ENCODE results near the gene KNCN.

The KNCN gene

DNA sequence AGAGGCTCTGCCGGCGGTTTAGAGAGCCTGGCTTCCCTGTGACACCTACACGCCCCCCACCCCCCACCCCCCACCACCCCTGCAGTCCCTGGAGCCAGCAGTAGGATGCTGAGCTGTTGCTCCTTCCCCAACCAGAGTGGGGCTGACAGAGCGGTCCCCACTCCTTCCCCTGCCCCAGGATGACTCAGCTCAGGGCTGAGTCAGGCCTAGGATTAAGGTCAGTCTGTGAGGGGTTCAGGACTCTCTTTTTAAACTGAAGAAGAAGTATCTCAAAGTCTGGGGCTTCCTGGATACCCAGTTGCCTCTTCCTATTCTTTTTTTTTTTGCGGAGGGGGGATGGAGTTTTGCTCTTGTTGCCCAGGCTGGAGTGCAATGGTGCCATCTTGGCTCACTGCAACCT is 42.7 kb downstream of the KNCN start:
- Histone ChIP-seq H3K4me3 (ENCODE audit: low read depth, low read length) (no peak overlapping the region), H3K4me1 (ENCODE audit: control insufficient read depth, insufficient read depth, low read length) (no peaks in the 10 kb centered on the region), H3K27ac (ENCODE audit: extremely low read depth, low read depth, low read length) (no peak overlapping the region), H3K36me3 (ENCODE audit: control insufficient read depth in 2 of 2, insufficient read depth in 1 of 2, low read length in 2 of 2) (no peaks in the 10 kb centered on the region), H3K9me3 (ENCODE audit: control insufficient read depth, insufficient read depth, low read depth, low read length) (no peaks in the 10 kb centered on the region)
- ChIA-PET POLR2A (no interaction called here), CTCF (interaction anchor here (0.5 to 1.1 kb wide), 3 partner anchors 11 to 39 kb away, joined by 3 read pairs; no protein-coding TSS in a partner anchor)
- TF ChIP-seq ZFP69B (tag by site-specific recombination; IDR thresholded peaks at IDR 0.05), result 0 out of 2 replicates have a peak, but pooled peaks have one; percentile 37
- TF ChIP-seq ZNF157 (tag by site-specific recombination; IDR thresholded peaks at IDR 0.05), result no peak
- TF ChIP-seq ZFHX2 (tag by site-specific recombination; conservative IDR thresholded peaks at IDR 0.05), result peak; percentile 45
- TF ChIP-seq ZNF391 (tag by site-specific recombination; IDR thresholded peaks at IDR 0.05; ENCODE audit: borderline replicate concordance, low read depth), result no peak
- TF ChIP-seq, protein P1, sequence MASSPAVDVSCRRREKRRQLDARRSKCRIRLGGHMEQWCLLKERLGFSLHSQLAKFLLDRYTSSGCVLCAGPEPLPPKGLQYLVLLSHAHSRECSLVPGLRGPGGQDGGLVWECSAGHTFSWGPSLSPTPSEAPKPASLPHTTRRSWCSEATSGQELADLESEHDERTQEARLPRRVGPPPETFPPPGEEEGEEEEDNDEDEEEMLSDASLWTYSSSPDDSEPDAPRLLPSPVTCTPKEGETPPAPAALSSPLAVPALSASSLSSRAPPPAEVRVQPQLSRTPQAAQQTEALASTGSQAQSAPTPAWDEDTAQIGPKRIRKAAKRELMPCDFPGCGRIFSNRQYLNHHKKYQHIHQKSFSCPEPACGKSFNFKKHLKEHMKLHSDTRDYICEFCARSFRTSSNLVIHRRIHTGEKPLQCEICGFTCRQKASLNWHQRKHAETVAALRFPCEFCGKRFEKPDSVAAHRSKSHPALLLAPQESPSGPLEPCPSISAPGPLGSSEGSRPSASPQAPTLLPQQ (tag by site-specific recombination; IDR thresholded peaks at IDR 0.05), result 0 out of 2 replicates have a peak, but pooled peaks have one; percentile 13

DNA sequence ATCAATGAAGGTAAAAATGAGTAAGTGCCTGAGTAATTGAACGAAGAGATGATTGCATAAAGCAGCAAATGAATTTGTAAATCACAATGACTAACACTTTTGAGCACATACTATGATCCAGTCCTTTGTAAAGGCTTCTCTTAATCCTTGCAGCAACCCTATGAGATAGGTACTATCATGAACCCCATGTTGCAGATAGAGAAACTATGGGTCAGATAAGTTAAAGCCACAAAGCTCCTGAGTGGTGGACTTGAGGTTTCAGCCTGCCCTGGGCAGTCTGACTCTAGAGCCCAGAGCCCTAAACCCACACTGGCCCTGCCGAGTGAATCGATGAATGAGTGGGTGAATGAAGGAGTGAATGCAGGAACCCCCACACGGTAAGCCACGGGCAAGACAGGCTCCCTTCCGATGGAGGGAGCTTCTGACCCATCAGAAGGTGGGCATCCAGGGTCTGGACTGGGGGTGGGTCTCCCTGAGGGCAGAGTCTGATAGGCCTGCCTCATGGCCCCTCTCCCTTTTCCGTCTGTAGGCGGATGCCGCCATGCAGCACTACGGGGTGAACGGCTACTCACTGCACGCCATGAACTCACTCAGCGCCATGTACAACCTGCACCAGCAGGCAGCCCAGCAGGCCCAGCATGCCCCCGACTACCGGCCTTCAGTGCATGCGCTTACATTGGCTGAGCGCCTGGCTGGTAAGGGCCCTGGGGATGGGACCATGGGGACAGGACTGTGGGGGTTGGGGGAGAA is 44.8 kb downstream of the KNCN start:
- H3K4me3 ChIP-seq (ENCODE audit: low read depth, low read length), result no peak overlapping the region
- no peaks in the 10 kb centered on the region for H3K9me3 ChIP-seq (ENCODE audit: control insufficient read depth, insufficient read depth, low read depth, low read length)
- no peak overlapping the region for H3K27ac ChIP-seq (ENCODE audit: extremely low read depth, low read depth, low read length)
- ChIA-PET POLR2A (no interaction called here), CTCF (interaction anchor here (1.2 to 1.9 kb wide), 2 partner anchors 18 to 59 kb away, joined by 4 to 5 read pairs; no protein-coding TSS in a partner anchor)
- no peaks in the 10 kb centered on the region for H3K36me3 ChIP-seq (ENCODE audit: control insufficient read depth in 2 of 2, insufficient read depth in 1 of 2, low read length in 2 of 2)
- no peaks in the 10 kb centered on the region for H3K4me1 ChIP-seq (ENCODE audit: control insufficient read depth, insufficient read depth, low read length)
- TF ChIP-seq ZNF521 (tag by site-specific recombination; IDR thresholded peaks at IDR 0.05) (no peak), ZNF423 (tag by site-specific recombination; IDR thresholded peaks at IDR 0.05) (0 out of 2 replicates have a peak, but pooled peaks have one; percentile 29), ZNF560 (tag by site-specific recombination; IDR thresholded peaks at IDR 0.05; ENCODE audit: borderline replicate concordance) (no peak), ZNF664 (tag by site-specific recombination; IDR thresholded peaks at IDR 0.05) (no peak), EGR2 (tag by site-specific recombination; IDR thresholded peaks at IDR 0.05; ENCODE audit: low read depth) (peak; percentile 20; the same call in 1 of the 2 replicates), ZNF133 (tag by site-specific recombination; IDR thresholded peaks at IDR 0.05) (no peak), ZFHX2 (tag by site-specific recombination; conservative IDR thresholded peaks at IDR 0.05) (peak; percentile 18; the same call in 1 of the 2 replicates), ZIC2 (tag by site-specific recombination; IDR thresholded peaks at IDR 0.05) (peak; percentile 95), ZBTB7A (tag by site-specific recombination; IDR thresholded peaks at IDR 0.05; ENCODE audit: low read depth) (no peak), ZNF837 (tag by site-specific recombination; IDR thresholded peaks at IDR 0.05) (no peak)
- TF ChIP-seq, protein P2, sequence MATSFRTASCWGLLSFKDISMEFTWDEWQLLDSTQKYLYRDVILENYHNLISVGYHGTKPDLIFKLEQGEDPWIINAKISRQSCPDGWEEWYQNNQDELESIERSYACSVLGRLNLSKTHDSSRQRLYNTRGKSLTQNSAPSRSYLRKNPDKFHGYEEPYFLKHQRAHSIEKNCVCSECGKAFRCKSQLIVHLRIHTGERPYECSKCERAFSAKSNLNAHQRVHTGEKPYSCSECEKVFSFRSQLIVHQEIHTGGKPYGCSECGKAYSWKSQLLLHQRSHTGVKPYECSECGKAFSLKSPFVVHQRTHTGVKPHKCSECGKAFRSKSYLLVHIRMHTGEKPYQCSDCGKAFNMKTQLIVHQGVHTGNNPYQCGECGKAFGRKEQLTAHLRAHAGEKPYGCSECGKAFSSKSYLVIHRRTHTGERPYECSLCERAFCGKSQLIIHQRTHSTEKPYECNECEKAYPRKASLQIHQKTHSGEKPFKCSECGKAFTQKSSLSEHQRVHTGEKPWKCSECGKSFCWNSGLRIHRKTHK (tag by site-specific recombination; IDR thresholded peaks at IDR 0.05), result no peak

DNA sequence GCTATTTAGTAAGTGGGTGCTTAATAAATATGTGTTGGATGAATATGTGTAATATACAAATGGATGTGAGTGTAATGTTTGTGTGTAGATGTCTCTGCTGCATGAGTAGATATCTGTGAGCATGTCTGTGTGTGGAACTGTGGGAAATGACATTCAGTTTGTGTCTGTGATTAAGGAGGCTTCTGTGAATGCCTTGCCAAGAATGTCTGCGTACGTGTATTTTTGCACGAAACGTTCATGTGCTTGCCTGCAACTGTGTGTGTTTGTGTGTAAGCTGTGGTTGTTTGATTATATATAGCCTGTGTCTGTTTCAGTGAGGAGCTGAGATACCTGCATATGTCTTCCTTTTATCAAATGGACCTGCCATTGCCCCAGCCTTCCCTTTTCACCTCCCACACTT is 48.0 kb downstream of the KNCN start:
- no peaks in the 10 kb centered on the region for H3K9me3 ChIP-seq (ENCODE audit: control insufficient read depth, insufficient read depth, low read depth, low read length)
- no peak overlapping the region for H3K27ac ChIP-seq (ENCODE audit: extremely low read depth, low read depth, low read length)
- CTCF ChIA-PET, result interaction anchor here (0.5 to 2.5 kb wide), 4 partner anchors 26 to 44 kb away, joined by 3 to 9 read pairs (median 3); no protein-coding TSS in a partner anchor
- H3K4me1 ChIP-seq (ENCODE audit: control insufficient read depth, insufficient read depth, low read length), result no peaks in the 10 kb centered on the region
- POLR2A ChIA-PET, result no interaction called here
- TF ChIP-seq ZNF776 (tag by site-specific recombination; IDR thresholded peaks at IDR 0.05; ENCODE audit: borderline replicate concordance), result 0 out of 2 replicates have a peak, but pooled peaks have one; percentile 36
- no peak for TF ChIP-seq ZNF555 (tag by site-specific recombination; conservative IDR thresholded peaks at IDR 0.05)
- H3K36me3 ChIP-seq (ENCODE audit: control insufficient read depth in 2 of 2, insufficient read depth in 1 of 2, low read length in 2 of 2), result no peaks in the 10 kb centered on the region
- no peak overlapping the region for H3K4me3 ChIP-seq (ENCODE audit: low read depth, low read length)

Measured in HEK293 (cell line).